ENCODE measurements around the gene ZNF385D.
"Not testable (repeated sequence)": the region's sequence is repeated elsewhere in the genome, so short reads cannot be mapped to it uniquely, and the experiment has no call there.

Gene ZNF385D

DNA sequence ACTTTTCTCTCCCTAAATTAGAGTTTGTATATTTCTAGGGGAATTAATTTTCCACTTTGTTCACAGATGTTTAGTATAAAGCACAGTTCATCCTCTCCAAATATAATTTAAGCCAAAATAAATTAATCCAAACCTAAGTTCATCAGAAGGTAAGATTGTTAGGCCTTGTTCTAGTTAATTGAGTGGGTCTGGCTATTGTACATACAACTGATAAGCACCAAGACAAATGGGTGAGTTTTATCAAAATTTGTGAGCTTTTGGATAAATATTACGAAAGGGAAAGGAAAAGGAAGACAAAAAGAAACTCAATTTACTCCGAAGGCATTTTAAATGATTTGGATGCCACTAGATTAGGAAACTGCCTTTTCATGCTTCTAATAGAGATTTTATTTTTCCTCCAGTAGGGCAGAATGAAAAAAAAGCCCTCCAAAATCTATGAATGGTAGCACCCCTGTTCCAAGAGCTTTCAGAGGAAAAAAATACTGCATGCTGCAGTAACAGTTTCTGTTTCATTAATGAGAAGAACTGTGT is 304.0 kb downstream of the ZNF385D start:
- DNase-seq (ENCODE audit: low read depth) = no peak

DNA sequence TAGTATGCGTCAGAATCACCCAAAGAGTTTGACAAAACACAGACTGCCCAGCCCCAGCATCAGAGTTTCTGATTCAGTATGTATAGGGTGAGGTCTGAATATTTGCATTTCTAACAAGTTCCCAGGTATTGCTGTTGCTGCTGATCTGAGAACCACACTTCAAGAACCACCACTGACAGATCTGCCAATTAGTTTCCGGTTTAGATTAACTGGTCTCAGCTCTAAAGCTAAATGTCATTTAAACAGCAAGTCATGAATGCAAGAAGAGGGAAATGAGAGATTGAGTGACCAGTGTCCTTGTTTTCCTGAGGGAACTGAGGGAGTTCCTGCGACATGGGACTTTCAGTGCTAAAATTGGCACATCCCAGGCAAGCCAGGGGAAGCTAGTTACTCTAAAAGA is 305.0 kb downstream of the ZNF385D start:
- no peak for DNase-seq (ENCODE audit: low read depth)

DNA sequence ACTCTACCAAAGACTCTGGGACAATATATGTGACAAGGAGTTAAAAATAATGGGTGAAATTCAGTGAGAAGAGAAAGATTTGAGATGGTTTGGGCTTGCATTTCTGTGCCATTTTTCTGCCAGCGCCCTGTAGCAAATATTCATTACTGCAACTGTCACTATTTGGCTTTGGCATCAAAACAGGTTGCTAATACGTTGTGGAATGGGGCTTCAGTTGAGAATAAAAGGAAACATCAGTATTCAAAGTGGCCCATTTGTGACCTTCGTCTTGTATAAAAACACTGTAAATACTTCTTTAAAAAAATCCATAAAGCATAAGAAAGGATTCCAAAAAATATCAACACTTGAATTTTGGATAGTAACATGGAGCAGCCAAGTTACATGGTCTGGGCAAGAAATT is 309.2 kb downstream of the ZNF385D start:
- no peak for DNase-seq (ENCODE audit: low read depth)

DNA sequence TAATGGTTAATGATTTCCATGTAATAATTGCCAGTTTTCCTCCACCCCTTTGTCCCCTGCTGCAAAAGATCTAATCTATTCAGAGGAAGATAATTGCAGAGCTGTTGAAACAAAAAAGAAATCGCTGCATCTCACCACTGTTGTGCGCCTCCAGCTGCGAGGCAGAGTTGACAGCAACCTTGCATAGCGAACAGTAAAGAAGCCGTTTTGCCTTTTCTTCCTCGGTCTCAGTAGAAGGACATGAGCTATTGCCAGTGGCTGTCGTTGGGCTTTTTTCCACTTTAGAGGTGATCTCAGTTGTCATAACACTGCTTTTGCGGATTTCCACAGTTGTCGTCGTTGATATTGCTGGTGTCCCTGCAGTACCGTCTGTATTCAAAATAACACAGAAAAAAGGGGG is 314.2 kb downstream of the ZNF385D start:
- no peak for DNase-seq (ENCODE audit: low read depth)

DNA sequence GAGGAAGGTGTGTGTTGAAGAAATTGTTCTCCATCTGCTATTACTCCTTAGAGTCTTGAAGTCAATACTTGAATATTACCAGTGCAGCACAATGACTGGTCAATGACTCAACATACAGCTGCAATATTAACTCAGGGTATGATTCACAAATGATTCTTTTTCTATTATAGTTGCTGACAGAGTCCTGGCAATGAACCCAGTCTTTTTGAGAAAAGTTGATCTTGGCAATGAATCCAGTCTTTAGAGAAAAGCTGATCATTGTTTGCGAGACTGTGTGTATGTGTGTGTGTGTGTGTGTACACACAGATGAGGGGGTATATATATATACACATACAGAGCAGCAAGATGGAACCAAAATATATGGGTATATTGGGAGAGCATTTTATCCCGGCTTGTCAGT is 315.1 kb downstream of the ZNF385D start:
- peak; percentile 91 for DNase-seq (ENCODE audit: low read depth)

DNA sequence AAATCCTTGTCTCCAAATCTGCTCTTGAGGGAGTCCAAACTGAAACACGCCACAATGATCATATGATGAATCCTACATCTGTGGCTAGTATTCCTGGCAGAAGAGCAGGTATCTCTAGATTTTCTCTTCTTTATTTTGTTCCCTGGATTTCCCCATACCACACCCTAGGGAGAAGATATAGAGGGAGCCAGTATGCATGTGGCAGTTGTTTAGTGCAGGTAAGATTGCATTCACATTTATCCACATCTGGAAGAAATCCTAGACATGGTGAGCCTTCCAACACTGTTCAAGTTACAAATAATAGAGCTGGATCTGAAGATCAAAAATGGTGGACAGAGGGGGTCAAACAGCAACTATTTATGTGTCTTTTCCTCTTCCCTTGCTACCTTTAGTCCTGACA is 316.7 kb downstream of the ZNF385D start:
- DNase-seq (ENCODE audit: low read depth) = no peak

DNA sequence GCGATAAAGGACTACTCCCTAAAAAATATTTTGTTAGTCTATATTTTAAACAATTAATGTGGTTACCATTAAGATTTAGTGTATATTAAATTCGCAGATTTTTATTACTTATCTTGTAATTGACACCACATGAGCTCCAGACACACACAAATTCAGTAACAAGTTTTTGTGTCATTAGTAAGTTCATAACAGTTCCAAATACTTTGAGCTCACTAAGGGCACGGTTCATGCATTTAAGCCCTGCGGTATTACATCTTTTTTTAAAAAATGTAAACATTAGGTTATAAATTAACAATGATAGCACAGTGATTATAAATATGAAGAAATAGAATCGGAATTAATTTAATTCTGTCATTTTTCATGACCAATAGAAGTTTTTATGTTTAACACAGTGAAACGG is 317.3 kb downstream of the ZNF385D start:
- DNase-seq (ENCODE audit: low read depth) = no peak

DNA sequence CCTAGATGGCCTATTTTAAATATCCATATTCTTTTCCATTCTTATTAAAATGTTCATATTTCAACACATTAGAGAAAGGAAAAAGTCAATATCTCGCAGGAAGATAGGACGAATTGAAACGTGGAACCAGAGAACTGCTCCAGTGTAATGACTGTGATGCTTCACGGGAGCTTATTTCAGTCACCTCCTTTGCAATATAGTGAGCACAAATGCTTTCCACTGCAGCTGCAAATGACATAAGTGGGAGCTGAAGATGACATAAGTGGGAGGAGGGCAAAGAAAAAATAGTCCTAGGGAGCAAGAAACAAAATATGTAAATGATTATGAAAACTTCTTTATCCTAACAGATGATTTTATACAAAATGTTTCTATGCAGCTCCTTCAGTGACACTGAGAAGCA is 324.1 kb downstream of the ZNF385D start:
- no peak for DNase-seq (ENCODE audit: low read depth)

DNA sequence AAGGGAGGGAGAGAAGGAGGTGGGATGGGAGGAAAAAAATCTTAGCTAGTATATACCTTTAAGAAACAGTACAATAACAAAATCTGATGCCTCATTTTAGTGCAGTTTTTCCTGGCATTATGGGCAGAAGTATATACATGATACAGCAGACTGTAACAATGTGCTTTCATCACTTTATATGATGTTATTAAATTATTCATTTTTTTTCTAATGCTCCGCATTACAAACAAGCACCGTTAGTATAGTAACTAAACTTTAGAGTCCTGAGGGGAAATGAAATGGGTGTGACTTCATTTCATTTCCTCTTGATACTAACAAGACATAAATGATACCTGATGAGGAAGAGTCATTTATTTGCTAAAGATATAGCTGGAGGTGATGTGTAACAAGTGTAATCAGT is 325.3 kb downstream of the ZNF385D start:
- no peak for DNase-seq (ENCODE audit: low read depth)

DNA sequence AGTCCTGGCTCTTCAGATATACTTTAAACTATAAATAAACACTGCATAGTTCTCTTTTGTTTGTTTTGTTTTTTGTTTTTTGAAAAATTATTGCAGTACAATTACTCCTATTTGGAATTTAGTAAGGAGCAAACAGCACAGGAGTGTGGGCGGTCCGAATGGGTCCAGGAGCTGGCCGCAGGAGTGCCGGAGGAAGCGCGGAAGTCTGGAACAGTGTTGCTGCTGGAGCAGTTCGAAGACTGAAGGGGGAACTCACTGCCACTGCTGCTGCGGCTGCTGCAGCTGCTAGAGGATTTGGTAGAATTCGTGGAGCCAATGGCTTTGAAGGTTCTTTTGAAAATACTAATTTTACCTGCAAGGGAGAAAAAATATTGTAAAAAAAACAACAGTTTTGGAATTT is 329.9 kb downstream of the ZNF385D start:
- DNase-seq (ENCODE audit: low read depth) = no peak

DNA sequence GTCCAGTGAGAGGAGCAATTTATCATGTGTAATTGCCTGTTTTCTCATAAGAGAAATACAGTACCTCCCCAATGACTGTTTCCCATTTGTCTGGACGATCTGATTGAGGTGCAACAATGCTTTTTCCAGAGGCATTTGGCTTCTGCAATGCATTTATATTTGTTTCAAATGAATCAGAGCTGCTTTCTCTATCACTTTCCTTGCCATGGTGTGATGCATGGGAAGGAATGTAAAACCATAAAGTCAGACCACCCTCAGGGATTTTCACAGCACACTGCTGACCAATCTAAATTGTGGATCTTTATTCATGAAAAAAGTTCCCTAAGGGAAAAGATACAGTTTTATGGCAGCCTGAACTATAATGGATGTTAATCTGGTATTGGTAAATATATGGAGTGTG is 333.0 kb downstream of the ZNF385D start:
- DNase-seq (ENCODE audit: low read depth) = peak; percentile 56

DNA sequence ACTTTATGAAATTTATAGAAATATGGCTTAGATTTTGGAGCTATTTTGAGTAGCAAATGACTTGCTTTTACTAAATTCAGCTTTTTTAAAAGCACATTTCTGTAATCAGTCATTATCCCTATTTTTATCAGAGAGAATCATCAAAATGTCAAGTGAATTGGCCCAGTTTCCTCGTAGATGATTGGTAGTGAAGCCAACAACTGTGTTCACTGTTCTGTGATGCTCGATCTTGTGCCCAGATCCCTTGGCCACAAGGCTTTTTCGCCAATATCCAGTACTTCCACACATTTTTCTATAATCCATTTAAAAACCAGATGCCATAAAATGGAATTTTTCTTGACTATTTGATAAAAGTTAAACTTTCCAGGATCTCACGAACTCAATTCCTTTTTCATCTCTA is 336.5 kb downstream of the ZNF385D start:
- DNase-seq (ENCODE audit: low read depth) = no peak

DNA sequence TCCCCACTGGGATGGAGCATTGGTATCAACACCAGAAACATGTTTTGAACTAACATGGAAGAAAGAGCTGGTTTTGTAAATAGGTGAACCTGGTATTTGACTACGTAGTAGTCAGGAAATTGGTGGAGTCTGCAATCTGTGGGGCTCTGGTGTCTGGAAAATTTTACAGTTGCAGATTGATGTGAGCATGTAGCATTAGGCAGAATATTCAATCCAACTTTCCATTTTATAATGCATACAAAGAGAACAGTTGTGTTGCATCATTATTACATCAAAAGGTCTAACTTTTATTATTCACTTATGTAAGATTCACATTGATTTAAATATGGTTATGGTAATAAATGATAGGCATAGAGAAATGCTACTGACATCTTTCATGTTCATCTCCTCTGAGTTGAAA is 340.0 kb downstream of the ZNF385D start:
- no peak for DNase-seq (ENCODE audit: low read depth)

DNA sequence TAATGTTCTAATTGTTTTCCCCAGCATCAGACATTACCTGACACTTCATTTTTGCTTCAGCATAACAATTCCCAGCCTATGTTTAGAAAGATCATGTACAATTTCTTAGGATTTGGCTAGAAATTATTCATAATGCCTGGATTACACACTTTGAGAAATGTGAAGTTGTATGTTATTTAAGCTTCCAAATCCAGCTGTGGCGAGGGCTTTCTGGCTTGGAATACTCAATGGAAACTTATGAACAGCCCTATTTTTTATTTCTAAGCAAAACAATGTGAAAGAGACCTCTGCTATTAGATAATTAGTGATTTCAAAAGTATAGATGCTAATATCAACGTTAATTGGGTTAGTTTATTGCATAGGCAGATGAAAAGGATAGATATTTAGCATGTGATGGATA is 341.6 kb downstream of the ZNF385D start:
- no peak for DNase-seq (ENCODE audit: low read depth)

DNA sequence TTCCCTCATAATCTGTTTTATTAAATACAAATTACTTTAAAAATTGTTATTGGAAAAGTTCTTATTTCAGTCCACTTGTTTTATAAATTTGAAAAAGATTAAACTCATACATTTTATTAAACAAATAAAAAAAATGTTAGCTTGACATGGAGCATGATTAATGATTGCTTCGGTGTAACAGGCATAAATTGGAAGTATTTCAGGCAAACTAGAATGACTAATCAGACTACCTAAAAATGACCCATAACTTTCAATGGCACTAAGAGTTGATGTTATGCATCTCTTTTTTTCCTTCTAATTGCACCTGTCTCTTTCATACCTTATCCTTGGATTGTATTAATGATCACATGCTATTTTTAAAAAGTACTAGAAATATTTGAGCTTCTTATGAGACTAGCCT is 343.3 kb downstream of the ZNF385D start:
- DNase-seq (ENCODE audit: low read depth) = no peak

DNA sequence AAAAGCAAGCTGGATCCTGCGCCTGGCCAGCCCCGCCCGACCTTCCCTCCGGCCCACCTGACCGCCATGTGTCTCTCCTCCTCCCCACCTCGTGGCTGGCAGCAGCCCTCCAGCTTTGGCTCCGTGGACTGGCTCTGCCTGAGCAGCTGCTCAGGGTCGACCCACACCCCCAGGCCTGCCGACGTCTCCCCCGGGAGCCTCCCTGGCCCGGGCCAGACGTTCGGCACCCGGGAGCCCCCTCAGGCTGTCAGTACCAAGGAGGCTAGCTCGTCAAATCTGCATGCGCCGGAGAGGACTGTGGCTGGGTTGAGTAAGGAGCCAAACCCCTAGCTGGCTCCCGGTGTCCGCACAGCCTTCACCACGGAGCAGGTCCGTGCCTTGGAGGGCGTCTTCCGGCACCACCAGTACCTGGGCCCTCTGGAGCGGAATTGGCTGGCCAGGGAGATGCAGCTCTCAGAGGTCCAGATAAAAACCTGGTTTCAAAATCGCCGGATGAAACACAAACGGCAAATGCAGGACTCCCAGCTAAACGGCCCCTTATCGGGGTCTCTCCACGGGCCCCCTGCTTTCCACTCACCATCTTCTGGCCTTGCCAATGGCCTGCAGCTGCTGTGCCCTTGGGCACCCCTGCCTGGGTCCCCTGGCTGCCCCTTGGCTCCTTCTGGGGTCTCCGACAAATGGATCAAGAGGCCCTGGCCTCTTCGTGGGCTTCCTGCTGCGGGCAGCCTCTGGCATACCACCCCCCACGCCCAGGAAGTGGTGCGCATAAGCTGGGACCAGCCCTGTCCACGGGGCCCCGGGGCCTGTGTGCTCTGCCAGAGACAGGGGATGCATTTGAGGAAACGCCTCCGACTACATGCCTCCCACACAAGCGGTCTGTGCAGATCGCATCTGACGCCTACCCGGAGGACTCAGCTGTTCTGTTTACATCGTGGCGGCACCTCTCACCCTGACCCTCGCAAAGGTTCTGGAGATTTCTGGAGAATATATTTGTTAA is 345.0 kb downstream of the ZNF385D start:
- DNase-seq (ENCODE audit: low read depth) = no peak

DNA sequence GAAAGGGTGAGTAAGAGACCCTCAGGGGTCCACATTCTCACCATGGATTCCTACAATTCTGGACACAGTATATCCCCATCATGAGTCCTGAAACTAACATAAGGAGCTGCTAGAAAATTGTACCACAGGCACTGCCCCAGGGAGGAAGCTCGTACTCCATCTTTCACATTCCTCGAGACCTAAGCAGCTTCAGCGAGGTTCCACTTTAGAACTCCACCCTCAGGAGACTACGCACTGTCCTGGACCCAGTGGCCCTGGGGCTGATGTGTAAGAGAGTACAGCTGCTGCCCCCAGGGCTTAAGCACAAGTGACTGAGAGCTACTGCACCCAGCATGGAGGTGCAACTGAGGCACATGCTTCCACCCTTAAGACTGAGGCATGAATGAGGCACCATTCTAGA is 352.5 kb downstream of the ZNF385D start:
- no peak for DNase-seq (ENCODE audit: low read depth)

DNA sequence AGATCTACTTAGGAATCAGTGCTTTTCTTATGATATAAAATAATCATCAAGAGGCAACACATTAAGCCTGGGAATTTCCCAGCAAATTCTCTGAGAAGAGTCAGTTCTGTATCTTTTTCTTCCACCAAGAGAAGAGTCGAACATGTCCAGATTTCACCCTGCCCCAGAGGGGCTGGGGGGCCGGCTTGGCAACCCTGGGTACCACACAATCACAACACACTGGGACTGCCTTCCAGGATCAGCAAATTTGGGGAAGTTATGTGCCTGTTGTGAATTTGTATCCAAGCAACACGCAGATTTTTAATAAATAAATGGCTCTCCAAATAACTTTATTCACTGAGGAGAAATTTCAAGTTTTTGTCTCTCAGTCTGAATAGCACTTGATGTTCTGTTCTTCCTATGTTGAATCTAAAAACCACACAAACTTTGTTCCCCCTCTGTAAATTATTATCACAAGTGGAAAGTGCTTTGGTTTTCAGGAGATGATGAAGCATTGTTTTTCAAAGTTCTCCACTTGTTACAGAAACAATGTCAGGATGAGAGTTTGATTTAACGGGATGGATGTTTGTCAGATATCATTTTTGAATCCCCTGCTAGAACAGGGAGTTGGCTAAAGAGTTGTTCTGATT is 357.2 kb downstream of the ZNF385D start:
- no peak for DNase-seq (ENCODE audit: low read depth)

DNA sequence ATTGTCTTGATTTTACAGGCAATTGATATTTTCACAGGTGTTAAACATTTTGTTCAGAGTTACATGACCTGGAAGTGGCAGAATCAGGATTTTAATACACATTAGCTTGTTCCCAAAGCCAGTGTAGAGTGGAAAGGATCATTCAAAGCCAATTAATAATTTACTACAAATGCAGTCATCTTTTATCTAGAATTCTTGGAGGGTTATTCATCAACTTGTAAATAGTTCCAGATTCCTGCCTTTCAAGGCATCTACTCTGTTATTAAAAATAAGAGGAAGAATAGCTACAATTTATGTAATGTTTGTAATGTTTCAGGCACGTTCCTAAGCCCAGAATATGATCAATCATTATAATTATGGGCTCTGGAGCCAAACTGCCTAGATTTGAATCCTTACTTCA is 358.5 kb downstream of the ZNF385D start:
- peak; percentile 34 for DNase-seq (ENCODE audit: low read depth)

DNA sequence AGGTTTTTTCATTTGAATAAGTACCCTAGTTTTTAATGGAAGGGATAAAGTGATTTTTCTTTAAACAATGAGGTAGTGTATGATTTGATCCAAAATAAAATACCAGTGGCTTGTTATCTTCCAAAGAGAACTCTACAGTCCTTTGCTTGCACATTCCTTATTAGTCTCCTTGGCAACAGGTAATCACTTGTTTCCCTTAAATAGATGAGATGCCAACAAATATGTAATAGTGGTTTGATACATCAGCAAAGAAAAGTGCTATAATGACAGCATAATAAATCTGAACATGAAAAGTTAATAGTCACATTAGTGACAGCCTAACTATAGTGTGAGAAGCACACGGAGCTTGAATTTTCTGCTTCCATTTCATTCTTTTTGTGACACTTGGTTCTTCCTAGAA is 360.2 kb downstream of the ZNF385D start:
- peak; percentile 64 for DNase-seq (ENCODE audit: low read depth)

DNA sequence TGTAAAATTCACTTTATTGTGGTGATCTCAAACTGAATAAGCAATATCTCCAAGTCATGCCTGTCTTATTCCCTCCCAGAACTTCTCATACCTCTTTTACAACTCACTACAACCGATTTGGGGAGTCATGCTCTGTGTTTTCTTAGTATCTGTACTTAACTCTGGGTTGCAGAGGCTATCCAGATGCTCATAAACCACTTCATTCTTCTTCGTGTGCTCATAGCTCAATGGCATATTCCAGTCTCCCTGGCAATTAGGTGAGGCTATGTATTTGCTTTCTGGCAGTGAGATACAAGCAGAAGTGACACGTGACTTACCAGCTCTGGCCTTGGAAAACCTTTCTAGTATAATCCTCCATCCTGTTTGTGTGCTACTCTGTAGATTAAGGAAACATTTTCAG is 360.9 kb downstream of the ZNF385D start:
- DNase-seq (ENCODE audit: low read depth) = peak; percentile 98

DNA sequence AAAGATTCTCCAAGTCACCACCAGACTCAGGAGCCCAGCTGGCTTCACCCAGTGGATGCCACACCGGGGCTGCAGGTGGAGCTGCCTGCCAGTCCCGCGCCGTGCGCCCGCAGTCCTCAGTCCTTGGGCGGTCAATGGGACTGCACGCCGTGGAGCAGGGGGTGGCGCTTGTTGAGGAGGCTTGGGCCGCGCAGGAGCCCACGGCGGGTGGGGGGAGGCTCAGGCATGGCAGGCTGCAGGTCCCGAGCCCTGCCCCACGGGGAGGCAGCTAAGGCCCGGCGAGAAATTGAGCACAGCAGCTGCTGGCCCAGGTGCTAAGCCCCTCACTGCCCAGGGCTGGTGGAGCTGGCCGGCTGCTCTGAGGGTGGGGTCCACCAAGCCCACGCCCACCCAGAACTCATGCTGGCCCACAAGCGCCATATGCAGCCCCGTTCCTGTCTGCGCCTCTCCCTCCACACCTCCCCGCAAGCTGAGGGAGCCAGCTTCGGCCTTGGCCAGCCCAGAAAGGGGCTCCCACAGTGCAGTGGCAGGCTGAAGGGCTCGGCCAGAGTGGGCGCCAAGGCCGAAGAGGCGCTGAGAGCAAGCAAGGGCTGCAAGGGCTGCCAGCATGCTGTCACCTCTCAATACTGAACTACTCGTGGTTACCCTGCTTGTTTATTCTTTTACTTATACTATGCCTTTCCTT is 363.7 kb downstream of the ZNF385D start:
- not testable (repeated sequence) for DNase-seq (ENCODE audit: low read depth)

DNA sequence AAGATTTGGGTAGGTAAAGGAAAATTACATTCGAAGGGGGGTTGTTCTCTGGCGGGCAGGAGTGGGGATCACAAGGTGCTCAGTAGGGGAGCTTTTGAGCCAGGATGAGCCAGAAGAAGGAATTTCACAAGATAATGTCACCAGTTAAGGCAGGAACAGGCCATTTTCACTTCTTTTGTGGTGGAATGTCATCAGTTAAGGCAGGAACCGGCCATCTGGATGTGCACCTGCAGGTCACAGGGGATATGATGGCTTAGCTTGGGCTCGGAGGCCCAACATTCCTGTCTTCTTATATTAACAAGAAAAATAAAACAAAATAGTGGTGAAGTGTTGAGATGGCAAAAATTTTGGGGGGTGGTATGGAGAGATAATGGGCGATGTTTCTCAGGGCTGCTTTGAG is 373.0 kb downstream of the ZNF385D start:
- DNase-seq (ENCODE audit: low read depth) = not testable (repeated sequence)

All from GM04503 (cell line).